ENCODE results near the gene BSPH1.
"Not testable (repeated sequence)": the region's sequence is repeated elsewhere in the genome, so short reads cannot be mapped to it uniquely, and the experiment has no call there.

The BSPH1 gene

GRCh38 chr19:47973529-47973928, 18.4 kb downstream of the BSPH1 start:
- H3K27me3 Mint-ChIP-seq (ENCODE audit: low read depth), result peaks cover 37% of the 10 kb centered on the region
- H3K4me3 Mint-ChIP-seq, result no peak overlapping the region
- TF ChIP-seq CTCF (IDR thresholded peaks at IDR 0.05; ENCODE audit: unreplicated experiment in 3 of 3), result no peak
- no peak overlapping the region for H3K27ac Mint-ChIP-seq
- no peaks in the 10 kb centered on the region for H3K4me1 Mint-ChIP-seq
- H3K36me3 Mint-ChIP-seq (ENCODE audit: low read depth), result no peaks in the 10 kb centered on the region
- peaks cover 18% of the 10 kb centered on the region for H3K9me3 Mint-ChIP-seq

GRCh38 chr19:47955936-47956335, 36.0 kb downstream of the BSPH1 start:
- not testable (repeated sequence) for H3K9me3 Mint-ChIP-seq; H3K36me3 Mint-ChIP-seq (ENCODE audit: low read depth); H3K4me1 Mint-ChIP-seq; H3K4me3 Mint-ChIP-seq; H3K27me3 Mint-ChIP-seq (ENCODE audit: low read depth); H3K27ac Mint-ChIP-seq

- H3K36me3 Mint-ChIP-seq (ENCODE audit: low read depth); H3K4me3 Mint-ChIP-seq; H3K27me3 Mint-ChIP-seq (ENCODE audit: low read depth); H3K9me3 Mint-ChIP-seq; H3K4me1 Mint-ChIP-seq; H3K27ac Mint-ChIP-seq: not testable (repeated sequence)
Observed at GRCh38 chr19:47952132-47952531, 39.8 kb downstream of the BSPH1 start.

- not testable (repeated sequence) for H3K27ac Mint-ChIP-seq; H3K4me3 Mint-ChIP-seq; H3K9me3 Mint-ChIP-seq; H3K27me3 Mint-ChIP-seq (ENCODE audit: low read depth); H3K36me3 Mint-ChIP-seq (ENCODE audit: low read depth); H3K4me1 Mint-ChIP-seq
- peak; percentile 12 to 37 (median 26) for TF ChIP-seq CTCF (IDR thresholded peaks at IDR 0.05; ENCODE audit: unreplicated experiment in 3 of 3)
Observed at GRCh38 chr19:47949852-47950521, 42.0 kb downstream of the BSPH1 start.

GRCh38 chr19:47928581-47928980, 63.4 kb downstream of the BSPH1 start:
- not testable (repeated sequence) for H3K27ac Mint-ChIP-seq; H3K36me3 Mint-ChIP-seq (ENCODE audit: low read depth); H3K4me1 Mint-ChIP-seq; H3K9me3 Mint-ChIP-seq; H3K27me3 Mint-ChIP-seq (ENCODE audit: low read depth); H3K4me3 Mint-ChIP-seq

GRCh38 chr19:47920107-47920506, 71.9 kb downstream of the BSPH1 start:
- not testable (repeated sequence) for H3K9me3 Mint-ChIP-seq; H3K4me3 Mint-ChIP-seq; H3K27me3 Mint-ChIP-seq (ENCODE audit: low read depth); H3K27ac Mint-ChIP-seq; H3K36me3 Mint-ChIP-seq (ENCODE audit: low read depth); H3K4me1 Mint-ChIP-seq
- peak; percentile 52 to 54 (median 53) for TF ChIP-seq CTCF (IDR thresholded peaks at IDR 0.05; ENCODE audit: unreplicated experiment in 3 of 3)

Measured in nephron (organoid).